H9 (cell line): ENCODE measurements around the gene FNDC1. TPM values are rescaled to one million over a fixed set of nuclear protein-coding genes. Genes with fewer than 3 reads are reported as not detected.

ENCODE experiments used
- DNase-seq: peaks from one replicate; pipeline ENCODE4 v3.0.0-alpha.2; 2017
- H2AFZ ChIP-seq: one replicate; pipeline ENCODE4 v1.6.1; 2013; ENCODE audit warnings: mild to moderate bottlenecking, low read length, control low read depth, moderate library complexity
- H2AK5ac ChIP-seq: 2 replicates; pipeline ENCODE4 v1.6.1; 2013; ENCODE audit warnings: low read length, control low read depth, mixed read lengths; ENCODE audit not compliant: insufficient read length
- H2BK120ac ChIP-seq: one replicate; pipeline ENCODE4 v1.6.1; 2013; ENCODE audit warnings: low read depth, mild to moderate bottlenecking, low read length, control low read depth, inconsistent platforms; ENCODE audit not compliant: poor library complexity, severe bottlenecking
- H2BK12ac ChIP-seq: 2 replicates; pipeline ENCODE4 v1.6.1; 2013; ENCODE audit warnings: low read length, control low read depth, mixed read lengths, low read depth; ENCODE audit not compliant: insufficient read length
- H2BK15ac ChIP-seq: 2 replicates; pipeline ENCODE4 v1.6.1; 2013; ENCODE audit warnings: low read depth, low read length, control low read depth
- H2BK20ac ChIP-seq: one replicate; pipeline ENCODE4 v1.6.1; 2013; ENCODE audit warnings: low read depth, mild to moderate bottlenecking, low read length, control low read depth, inconsistent platforms; ENCODE audit not compliant: poor library complexity, severe bottlenecking
- H2BK5ac ChIP-seq: 2 replicates; pipeline ENCODE4 v1.6.1; 2013; ENCODE audit warnings: low read length, control low read depth, mixed read lengths; ENCODE audit not compliant: insufficient read length
- H3K14ac ChIP-seq: 2 replicates; pipeline ENCODE4 v1.6.1; 2013; ENCODE audit warnings: low read length, control low read depth; ENCODE audit not compliant: insufficient read depth
- H3K18ac ChIP-seq: 2 replicates; pipeline ENCODE4 v1.6.1; 2013; ENCODE audit warnings: low read depth, mild to moderate bottlenecking, mixed read lengths, low read length, control low read depth; ENCODE audit not compliant: insufficient read length
- H3K23ac ChIP-seq: 2 replicates; pipeline ENCODE4 v1.6.1; 2013; ENCODE audit warnings: low read length, control low read depth, mixed read lengths, low read depth; ENCODE audit not compliant: insufficient read length
- H3K23me2 ChIP-seq: 2 replicates; pipeline ENCODE4 v1.6.1; 2013; ENCODE audit warnings: low read depth, mild to moderate bottlenecking, mixed read lengths, low read length, control low read depth; ENCODE audit not compliant: insufficient read length, poor library complexity, severe bottlenecking
- H3K27ac ChIP-seq: 2 replicates; pipeline ENCODE4 v1.5.1; 2013; ENCODE audit warnings: low read length, control low read depth, mixed read lengths, low read depth; ENCODE audit not compliant: insufficient read length
- H3K27me3 ChIP-seq: 2 replicates; pipeline ENCODE4 v1.6.1; 2013; ENCODE audit warnings: low read length, control low read depth, inconsistent platforms; ENCODE audit not compliant: insufficient read depth
- H3K4ac ChIP-seq: 2 replicates; pipeline ENCODE4 v1.6.1; 2013; ENCODE audit warnings: low read depth, mild to moderate bottlenecking, control low read depth, inconsistent platforms, low read length, moderate library complexity
- H3K4me1 ChIP-seq: 2 replicates; pipeline ENCODE4 v1.6.1; 2013; ENCODE audit warnings: low read length, control low read depth, inconsistent platforms; ENCODE audit not compliant: insufficient read depth
- H3K4me2 ChIP-seq: 2 replicates; pipeline ENCODE4 v1.6.1; 2013; ENCODE audit warnings: low read length, control low read depth, mixed read lengths; ENCODE audit not compliant: insufficient read length, insufficient read depth
- H3K56ac ChIP-seq: 2 replicates; pipeline ENCODE4 v1.6.1; 2013; ENCODE audit warnings: low read depth, mild to moderate bottlenecking, mixed read lengths, low read length, control low read depth; ENCODE audit not compliant: insufficient read length
- H3K79me1 ChIP-seq: 2 replicates; pipeline ENCODE4 v1.6.1; 2013; ENCODE audit warnings: low read depth, mild to moderate bottlenecking, moderate library complexity, low read length, control low read depth, inconsistent platforms; ENCODE audit not compliant: insufficient read depth, poor library complexity, severe bottlenecking
- H3K79me2 ChIP-seq: 2 replicates; pipeline ENCODE4 v1.6.1; 2013; ENCODE audit warnings: low read length, control low read depth, inconsistent platforms; ENCODE audit not compliant: insufficient read depth
- H3K9ac ChIP-seq: 2 replicates; pipeline ENCODE4 v1.6.1; 2013; ENCODE audit warnings: low read length, control low read depth, mixed read lengths; ENCODE audit not compliant: insufficient read length; ENCODE audit errors: extremely low read depth
- H3K9me3 ChIP-seq: one replicate; pipeline ENCODE4 v1.6.1; 2013; ENCODE audit warnings: low read depth, low read length, inconsistent platforms; ENCODE audit not compliant: control insufficient read depth
- H3T11ph ChIP-seq: one replicate; pipeline ENCODE4 v1.6.1; 2013; ENCODE audit warnings: mild to moderate bottlenecking, low read length, control low read depth, inconsistent platforms
- H4K20me1 ChIP-seq: one replicate; pipeline ENCODE4 v1.6.1; 2013; ENCODE audit not compliant: control insufficient read depth, insufficient read length, insufficient read depth
- H4K5ac ChIP-seq: 2 replicates; pipeline ENCODE4 v1.6.1; 2013; ENCODE audit warnings: low read depth, mild to moderate bottlenecking, mixed read lengths, low read length, control low read depth; ENCODE audit not compliant: insufficient read length
- H4K8ac ChIP-seq: replicated peaks from 2 replicates; pipeline ENCODE4 v1.6.1; 2013; ENCODE audit warnings: low read length, control low read depth, mixed read lengths, low read depth; ENCODE audit not compliant: insufficient read length
- H4K91ac ChIP-seq: 2 replicates; pipeline ENCODE4 v1.6.1; 2013; ENCODE audit warnings: low read depth, mild to moderate bottlenecking, moderate library complexity, mixed read lengths, low read length, control low read depth; ENCODE audit not compliant: insufficient read length
- H3K27ac Mint-ChIP-seq, 3 experiments: 2 replicates in 2 of 3; 3 replicates in 1 of 3; pipeline ENCODE4 v1.8.0; 2020 to 2021; ENCODE audit warnings: mixed read lengths in 3 of 3, mild to moderate bottlenecking in 1 of 3, moderate library complexity in 1 of 3
- H3K27me3 Mint-ChIP-seq: 2 replicates; pipeline ENCODE4 v1.8.0; 2021; ENCODE audit warnings: low read depth, mild to moderate bottlenecking, moderate library complexity, mixed read lengths
- H3K36me3 Mint-ChIP-seq, 3 experiments: 2 replicates in 2 of 3; 3 replicates in 1 of 3; pipeline ENCODE4 v1.8.0; 2020 to 2021; ENCODE audit warnings: low read depth in 3 of 3, mixed read lengths in 3 of 3; ENCODE audit not compliant: insufficient read depth in 1 of 3
- H3K4me1 Mint-ChIP-seq, 2 experiments: 2 replicates each; pipeline ENCODE4 v1.8.0; 2020; ENCODE audit warnings: mixed read lengths in 2 of 2
- H3K4me3 Mint-ChIP-seq, 2 experiments: 2 replicates in 1 of 2; 3 replicates in 1 of 2; pipeline ENCODE4 v1.8.0; 2020 to 2021; ENCODE audit warnings: mild to moderate bottlenecking in 2 of 2, mixed read lengths in 2 of 2, moderate library complexity in 1 of 2
- H3K9me3 Mint-ChIP-seq, 2 experiments: 2 replicates in 1 of 2; 3 replicates in 1 of 2; pipeline ENCODE4 v1.8.0; 2020; ENCODE audit warnings: mild to moderate bottlenecking in 2 of 2, mixed read lengths in 2 of 2, moderate library complexity in 1 of 2
- CTCF ChIP-seq: fragments of 200-600 bp; sonication (generic); conservative IDR thresholded peaks from 3 replicates; pipeline ENCODE4 v1.8.0; 2021; ENCODE audit warnings: antibody characterized with exemption, mild to moderate bottlenecking
- WGBS: extraction: QIAGEN DNeasy Blood & Tissue Kit; methylation state at CpG from one replicate; pipeline ENCODE4 v1.1.7; 2013; ENCODE audit warnings: missing lambda C conversion rate, low lambda C conversion rate, mixed read lengths; ENCODE audit not compliant: insufficient read length; ENCODE audit errors: extremely low coverage; 5-methylcytosine and 5-hydroxymethylcytosine counted together
- total RNA-seq: library from RNA; stranded (reverse); gene quantifications from 2 replicates; pipeline ENCODE4 v1.2.1, GENCODE V29; 2021

Gene FNDC1
- total RNA-seq, 1 experiment from 2014 or later: 0.24 TPM

GRCh38 chr6:159305804-159306537, 136.8 kb downstream of the FNDC1 start:
- no peak overlapping the region for H2BK5ac ChIP-seq
- no peaks in the 10 kb centered on the region for H3K4me1 ChIP-seq
- no peak overlapping the region for H3K27ac Mint-ChIP-seq
- no peak overlapping the region for H2BK120ac ChIP-seq
- H3K9me3 ChIP-seq: no peaks in the 10 kb centered on the region
- H3T11ph ChIP-seq: no peak overlapping the region
- peaks cover 0 to 4% of the 10 kb centered on the region in 2 experiments; a peak in 1 of 4 replicates for H3K4me1 Mint-ChIP-seq
- no CpG with 5 or more reads among the region's 3 CpGs for WGBS
- H2AFZ ChIP-seq: no peak overlapping the region
- H2BK20ac ChIP-seq: no peak overlapping the region
- H3K9me3 Mint-ChIP-seq: peaks cover 0 to 42% of the 10 kb centered on the region in 2 experiments; a peak in 2 of 5 replicates
- no peak overlapping the region for H3K23ac ChIP-seq
- no peak overlapping the region for H3K56ac ChIP-seq
- H3K23me2 ChIP-seq: no peaks in the 10 kb centered on the region
- H3K4me3 Mint-ChIP-seq: no peak overlapping the region
- no peak overlapping the region for H4K5ac ChIP-seq
- H3K4ac ChIP-seq: no peak overlapping the region
- no peak overlapping the region for H2AK5ac ChIP-seq
- H4K8ac ChIP-seq: no peak overlapping the region
- no peak overlapping the region for H3K14ac ChIP-seq
- no peaks in the 10 kb centered on the region for H4K20me1 ChIP-seq
- H3K4me2 ChIP-seq: no peak overlapping the region
- no peaks in the 10 kb centered on the region for H3K79me2 ChIP-seq
- no peak overlapping the region for H3K9ac ChIP-seq
- no peak overlapping the region for H4K91ac ChIP-seq
- no peak for DNase-seq
- H3K36me3 Mint-ChIP-seq: no peaks in the 10 kb centered on the region
- no peak overlapping the region for H2BK15ac ChIP-seq
- no peak for TF ChIP-seq CTCF
- H3K27ac ChIP-seq: no peak overlapping the region
- no peaks in the 10 kb centered on the region; the same call in 1 of the 2 replicates for H3K27me3 Mint-ChIP-seq
- H3K18ac ChIP-seq: no peak overlapping the region
- no peaks in the 10 kb centered on the region for H3K79me1 ChIP-seq
- H2BK12ac ChIP-seq: no peak overlapping the region
- no peaks in the 10 kb centered on the region for H3K27me3 ChIP-seq
